Sigmoid colon (tissue), 7 donors: ENCODE measurements around the gene PRMT7. TPM values are rescaled to one million over a fixed set of nuclear protein-coding genes. Genes with fewer than 3 reads are reported as not detected.

ENCODE experiments used
- DNase-seq: peaks from one replicate; pipeline ENCODE4 v3.0.0-alpha.2; 2019
- H3K27ac ChIP-seq, 4 donors: fragments of 200-600 bp; sonication (generic); one replicate each; pipeline ENCODE4 v1.5.1; 2016 to 2019; ENCODE audit warnings: mild to moderate bottlenecking in 1 of 4
- H3K27me3 ChIP-seq, 3 donors: fragments of 200-600 bp; sonication (generic); one replicate each; pipeline ENCODE4 v1.5.1; 2019; ENCODE audit warnings: mild to moderate bottlenecking in 1 of 3
- H3K36me3 ChIP-seq, 4 donors: fragments of 200-600 bp; sonication (generic); one replicate each; pipeline ENCODE4 v1.5.1; 2016 to 2019
- H3K4me1 ChIP-seq, 4 donors: fragments of 200-600 bp; sonication (generic); one replicate each; pipeline ENCODE4 v1.5.1; 2017 to 2019
- H3K4me3 ChIP-seq, 4 donors: fragments of 200-600 bp; sonication (generic); one replicate each; pipeline ENCODE4 v1.5.1; 2017 to 2019; ENCODE audit warnings: mild to moderate bottlenecking in 2 of 4, moderate library complexity in 1 of 4
- H3K9me3 ChIP-seq, 4 donors: fragments of 200-600 bp in 3 of 4; sonication (generic) in 3 of 4; one replicate each; pipeline versions ENCODE4 v1.5.1 to v1.6.1; 2013 to 2019
- EP300 ChIP-seq, 4 donors: sonication (generic); formaldehyde crosslinking; IDR thresholded peaks; one replicate each; pipeline ENCODE4 v1.6.1; 2017; ENCODE audit warnings: antibody characterized with exemption in 4 of 4
- POLR2A ChIP-seq, 2 donors: fragments of 450-650 bp; IDR thresholded peaks; one replicate each; pipeline ENCODE4 v1.6.1; 2016; ENCODE audit warnings: antibody characterized with exemption in 2 of 2, mild to moderate bottlenecking in 2 of 2, moderate library complexity in 2 of 2
- POLR2AphosphoS5 ChIP-seq, 4 donors: sonication (generic); formaldehyde crosslinking; IDR thresholded peaks; one replicate each; pipeline ENCODE4 v1.6.1; 2017; ENCODE audit warnings: antibody characterized with exemption in 4 of 4
- whole genome bisulfite sequencing, 2 donors: extraction: QIAGEN DNeasy Blood & Tissue Kit; methylation state at CpG; one replicate each; pipeline ENCODE4 v1.1.7; 2013; 5-methylcytosine and 5-hydroxymethylcytosine counted together
- intact Hi-C: fragments of 100-400 bp; cut with DNase I; formaldehyde crosslinking; loops from one replicate; pipeline ENCODE4 v1.15.1; 2023
- polyA plus RNA-seq, 3 donors: library from polyadenylated mRNA; stranded (reverse); fragments of 200-250 nt; gene quantifications; one replicate each; pipeline ENCODE4 v1.2.3, GENCODE V29; 2013
- total RNA-seq, 4 donors: library from RNA; depleted of rRNA; stranded (reverse); fragments of >200 nt; gene quantifications; one replicate each; pipeline ENCODE4 v1.1.0, GENCODE V29; 2016
- TF ChIP-seq, protein P1 (sequence below), 4 experiments: fragments of 450-650 bp in 3 of 4; fragments of 200-600 bp in 1 of 4; IDR thresholded peaks; one replicate each; pipeline ENCODE4 v1.5.1; 2016 to 2019; ENCODE audit warnings: antibody characterized with exemption in 4 of 4, mild to moderate bottlenecking in 3 of 4, moderate library complexity in 2 of 4
- donor health status: healthy with polysubstance abuse.
- donor health status: Bipolar disorder and iron deficiency.
- donor health status: healthy.

The PRMT7 gene
- total and polyA plus RNA-seq, 7 donors: 12.0 to 51.0 (median 40.7) TPM

DNA sequence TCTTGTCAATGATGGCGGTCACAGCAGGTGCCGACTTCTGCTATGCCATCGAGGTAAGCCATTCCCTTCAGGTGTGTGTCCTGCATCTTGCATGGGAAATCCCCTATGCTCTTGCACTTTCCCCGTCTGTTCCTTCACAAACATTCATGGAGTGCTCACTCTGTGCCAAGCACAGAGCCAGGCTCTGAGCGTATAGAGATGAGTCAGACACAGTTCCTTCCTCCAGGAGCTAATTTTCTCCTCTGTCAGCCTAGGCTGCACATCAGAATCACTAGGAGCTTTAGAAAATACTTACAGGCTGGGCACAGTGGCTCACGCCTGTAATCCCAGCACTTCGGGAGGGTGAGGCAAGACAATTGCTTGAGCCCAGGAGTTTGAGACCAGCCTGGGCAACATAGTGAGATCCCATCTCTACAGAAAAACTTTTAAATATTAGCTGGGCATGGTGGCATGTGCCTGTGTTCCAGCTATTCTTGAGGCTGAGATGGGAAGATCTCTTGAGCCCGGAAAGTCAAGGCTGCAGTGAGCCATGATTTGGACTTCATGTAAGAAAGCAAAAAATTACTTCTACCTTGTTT is 14.1 kb downstream of the PRMT7 start:
- Histone ChIP-seq H3K4me1 (no peaks in the 10 kb centered on the region), H3K4me3 (no peak overlapping the region), H3K27me3 (no peaks in the 10 kb centered on the region), H3K9me3 (no peaks in the 10 kb centered on the region), H3K27ac (no peak overlapping the region), H3K36me3 (peaks cover 0 to 72% (median 12%) of the 10 kb centered on the region in 4 donors)
- 87 to 91% methylated on average over 8 of the region's 8 CpGs for WGBS, 2 donors
- no peak for DNase-seq
- TF ChIP-seq EP300 (IDR thresholded peaks at IDR 0.05) (no peak), POLR2AphosphoS5 (IDR thresholded peaks at IDR 0.05) (no peak), POLR2A (IDR thresholded peaks at IDR 0.05) (no peak)
- TF ChIP-seq, protein P1, sequence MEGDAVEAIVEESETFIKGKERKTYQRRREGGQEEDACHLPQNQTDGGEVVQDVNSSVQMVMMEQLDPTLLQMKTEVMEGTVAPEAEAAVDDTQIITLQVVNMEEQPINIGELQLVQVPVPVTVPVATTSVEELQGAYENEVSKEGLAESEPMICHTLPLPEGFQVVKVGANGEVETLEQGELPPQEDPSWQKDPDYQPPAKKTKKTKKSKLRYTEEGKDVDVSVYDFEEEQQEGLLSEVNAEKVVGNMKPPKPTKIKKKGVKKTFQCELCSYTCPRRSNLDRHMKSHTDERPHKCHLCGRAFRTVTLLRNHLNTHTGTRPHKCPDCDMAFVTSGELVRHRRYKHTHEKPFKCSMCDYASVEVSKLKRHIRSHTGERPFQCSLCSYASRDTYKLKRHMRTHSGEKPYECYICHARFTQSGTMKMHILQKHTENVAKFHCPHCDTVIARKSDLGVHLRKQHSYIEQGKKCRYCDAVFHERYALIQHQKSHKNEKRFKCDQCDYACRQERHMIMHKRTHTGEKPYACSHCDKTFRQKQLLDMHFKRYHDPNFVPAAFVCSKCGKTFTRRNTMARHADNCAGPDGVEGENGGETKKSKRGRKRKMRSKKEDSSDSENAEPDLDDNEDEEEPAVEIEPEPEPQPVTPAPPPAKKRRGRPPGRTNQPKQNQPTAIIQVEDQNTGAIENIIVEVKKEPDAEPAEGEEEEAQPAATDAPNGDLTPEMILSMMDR (IDR thresholded peaks at IDR 0.05): no peak
- intact Hi-C loops: no loop called here

DNA sequence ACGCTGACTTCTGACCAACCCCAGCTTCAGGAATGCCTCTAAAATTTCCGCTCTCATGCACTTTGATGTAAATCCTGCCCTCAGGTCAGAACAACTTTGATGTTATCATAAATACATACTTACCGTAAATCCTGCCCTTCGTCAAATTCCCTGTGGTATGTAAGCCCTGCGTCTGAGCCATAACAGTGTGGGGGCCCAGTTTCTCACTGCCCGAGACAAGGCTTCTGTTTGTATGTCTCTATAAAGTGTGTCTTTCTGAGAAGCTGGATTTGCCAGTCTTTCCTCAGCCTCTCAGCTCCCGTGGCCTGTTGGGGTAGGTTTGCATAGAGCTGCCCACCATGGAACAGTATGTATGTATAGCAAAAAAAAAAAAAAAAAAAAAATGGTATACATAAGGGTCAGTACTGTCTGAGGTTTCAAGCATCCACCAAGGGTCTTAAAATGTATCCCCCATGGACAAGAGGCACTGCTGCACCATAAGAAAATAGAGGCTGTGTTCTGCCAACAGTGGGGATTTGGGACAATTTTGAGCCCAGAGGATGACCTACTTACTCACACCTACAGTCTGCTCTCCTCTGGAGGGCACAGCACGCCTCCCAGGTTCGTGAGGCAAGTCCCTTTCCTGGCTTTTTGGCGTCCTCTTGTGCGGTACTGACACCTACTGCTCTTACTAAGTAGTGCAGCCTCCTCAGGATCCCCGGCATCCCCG is 17.5 kb downstream of the PRMT7 start:
- intact Hi-C loops: loop anchor here (1.0 kb wide), 2 partner anchors 67 to 88 kb away; no protein-coding TSS in a partner anchor
- Histone ChIP-seq H3K36me3 (peaks cover 0 to 51% (median 9%) of the 10 kb centered on the region in 4 donors), H3K9me3 (no peaks in the 10 kb centered on the region), H3K27ac (no peak overlapping the region), H3K27me3 (no peaks in the 10 kb centered on the region), H3K4me1 (peaks cover 0 to 8% (median 0%) of the 10 kb centered on the region in 4 donors), H3K4me3 (no peak overlapping the region)
- peak; percentile 90 for DNase-seq
- WGBS, 2 donors: 41% methylated on average over 13 of the region's 13 CpGs
- TF ChIP-seq, protein P1 (IDR thresholded peaks at IDR 0.05): peak; percentile 88 to 94 (median 90)
- no peak for TF ChIP-seq POLR2AphosphoS5 (IDR thresholded peaks at IDR 0.05)

DNA sequence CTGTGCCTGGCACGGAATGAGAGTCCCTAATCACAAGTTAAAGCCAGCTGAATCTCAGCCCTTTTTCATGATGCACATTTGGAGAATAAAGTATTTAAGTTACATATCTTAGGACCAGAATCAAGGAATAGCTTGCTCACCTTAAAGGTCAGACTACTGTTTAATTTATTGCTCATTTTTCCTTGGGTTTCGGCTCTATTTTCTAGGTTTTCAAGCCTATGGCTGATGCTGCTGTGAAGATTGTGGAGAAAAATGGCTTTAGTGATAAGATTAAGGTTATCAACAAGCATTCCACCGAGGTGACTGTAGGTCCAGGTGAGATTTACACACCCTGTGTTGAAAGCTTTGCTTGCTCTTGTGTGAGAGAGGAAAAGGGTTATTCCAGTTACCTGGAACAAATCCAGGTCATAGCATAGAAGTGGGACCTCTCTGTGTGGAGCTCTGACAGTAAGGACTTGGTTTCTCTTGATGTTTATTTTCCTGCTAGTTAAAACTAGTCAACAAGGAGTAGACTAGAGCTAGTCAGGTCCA is 18.1 kb downstream of the PRMT7 start:
- intact Hi-C loops: loop anchor here (1.0 kb wide), 2 partner anchors 68 to 89 kb away; no protein-coding TSS in a partner anchor
- peaks cover 0 to 54% (median 9%) of the 10 kb centered on the region in 4 donors for H3K36me3 ChIP-seq
- no peak for DNase-seq

DNA sequence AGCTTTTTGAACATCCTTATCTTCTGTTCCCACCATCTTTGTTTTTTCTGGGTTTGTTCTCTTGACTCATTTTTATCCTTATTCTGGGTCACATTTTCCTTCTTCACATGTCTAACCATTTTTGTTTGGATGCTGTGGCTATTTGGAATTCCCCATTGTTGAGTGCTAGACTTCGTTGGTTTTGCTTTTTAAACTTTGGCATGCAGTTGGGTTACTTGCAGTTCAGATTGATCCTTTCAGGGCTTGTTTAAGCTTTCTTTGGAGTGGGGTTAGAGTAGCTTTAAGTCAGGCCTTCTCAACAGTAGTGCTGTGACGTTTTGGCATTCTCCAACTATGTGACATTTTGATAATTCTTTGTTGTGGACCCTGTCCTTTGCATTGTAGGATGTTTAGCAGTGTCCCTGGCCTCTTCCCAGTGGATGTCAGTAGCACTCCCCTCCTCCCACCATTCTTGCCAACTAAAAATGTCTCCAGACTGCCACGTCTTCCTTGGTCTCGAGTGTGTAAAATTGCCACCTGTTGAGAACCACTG is 21.1 kb downstream of the PRMT7 start:
- H3K27ac ChIP-seq: peak overlapping the region in 2 of 4 donors; percentile 13 to 14
- TF ChIP-seq, protein P1 (IDR thresholded peaks at IDR 0.05): no peak
- no peak for TF ChIP-seq POLR2AphosphoS5 (IDR thresholded peaks at IDR 0.05)
- TF ChIP-seq POLR2A (IDR thresholded peaks at IDR 0.05): no peak
- TF ChIP-seq EP300 (IDR thresholded peaks at IDR 0.05): no peak
- H3K27me3 ChIP-seq: no peaks in the 10 kb centered on the region
- H3K4me3 ChIP-seq: no peak overlapping the region
- intact Hi-C loops: no loop called here
- H3K4me1 ChIP-seq: peaks cover 0 to 8% (median 0%) of the 10 kb centered on the region in 4 donors
- no peak for DNase-seq
- peaks cover 0 to 33% (median 0%) of the 10 kb centered on the region in 4 donors for H3K36me3 ChIP-seq
- H3K9me3 ChIP-seq: no peaks in the 10 kb centered on the region
- WGBS, 2 donors: 33 to 57% methylated on average over 4 of the region's 4 CpGs

More for the DNA sequence above, 18.1 kb downstream of the PRMT7 start:
- Histone ChIP-seq H3K27me3 (no peaks in the 10 kb centered on the region), H3K4me3 (no peak overlapping the region), H3K27ac (no peak overlapping the region), H3K9me3 (no peaks in the 10 kb centered on the region), H3K4me1 (peaks cover 0 to 8% (median 0%) of the 10 kb centered on the region in 4 donors)
- 32 to 52% methylated on average over 3 of the region's 3 CpGs for WGBS, 2 donors
- TF ChIP-seq POLR2AphosphoS5 (IDR thresholded peaks at IDR 0.05): no peak
- TF ChIP-seq, protein P1 (IDR thresholded peaks at IDR 0.05): no peak
- no peak for TF ChIP-seq POLR2A (IDR thresholded peaks at IDR 0.05)
- TF ChIP-seq EP300 (IDR thresholded peaks at IDR 0.05): no peak
